NCI-H1092 treated with DMSO at 0.1 percent for 48 hours (cell line): ENCODE results near the gene INTS1.

ENCODE experiments used
- DNase-seq: peaks from one replicate; lab custom pipeline; 2025; lab: John Stamatoyannopoulos, UW

Gene INTS1

DNA sequence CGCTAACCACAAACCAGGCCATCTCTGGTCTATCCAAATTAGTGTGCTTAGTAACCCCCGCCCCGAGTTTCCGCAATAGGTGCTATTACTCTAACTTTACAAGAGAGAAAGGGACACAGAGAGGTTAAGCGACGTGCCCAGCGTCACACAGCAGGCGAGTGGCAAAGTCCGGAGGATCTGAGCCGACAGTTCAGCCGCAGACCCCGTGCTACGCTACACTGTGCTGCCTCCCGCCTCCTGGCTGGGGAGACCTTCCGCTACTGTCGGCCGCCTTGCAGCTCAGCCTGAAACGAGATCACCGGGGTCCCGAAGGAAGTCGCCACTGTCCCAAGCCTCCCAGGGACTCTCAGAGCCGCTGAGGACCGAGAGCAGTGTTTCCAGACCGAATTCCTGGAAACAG is 799 bp downstream of the INTS1 start:
- no peak for DNase-seq

- DNase-seq, result no peak
Measured at GRCh38 chr7:1502845-1503244, 1.3 kb downstream of the INTS1 start.

DNA sequence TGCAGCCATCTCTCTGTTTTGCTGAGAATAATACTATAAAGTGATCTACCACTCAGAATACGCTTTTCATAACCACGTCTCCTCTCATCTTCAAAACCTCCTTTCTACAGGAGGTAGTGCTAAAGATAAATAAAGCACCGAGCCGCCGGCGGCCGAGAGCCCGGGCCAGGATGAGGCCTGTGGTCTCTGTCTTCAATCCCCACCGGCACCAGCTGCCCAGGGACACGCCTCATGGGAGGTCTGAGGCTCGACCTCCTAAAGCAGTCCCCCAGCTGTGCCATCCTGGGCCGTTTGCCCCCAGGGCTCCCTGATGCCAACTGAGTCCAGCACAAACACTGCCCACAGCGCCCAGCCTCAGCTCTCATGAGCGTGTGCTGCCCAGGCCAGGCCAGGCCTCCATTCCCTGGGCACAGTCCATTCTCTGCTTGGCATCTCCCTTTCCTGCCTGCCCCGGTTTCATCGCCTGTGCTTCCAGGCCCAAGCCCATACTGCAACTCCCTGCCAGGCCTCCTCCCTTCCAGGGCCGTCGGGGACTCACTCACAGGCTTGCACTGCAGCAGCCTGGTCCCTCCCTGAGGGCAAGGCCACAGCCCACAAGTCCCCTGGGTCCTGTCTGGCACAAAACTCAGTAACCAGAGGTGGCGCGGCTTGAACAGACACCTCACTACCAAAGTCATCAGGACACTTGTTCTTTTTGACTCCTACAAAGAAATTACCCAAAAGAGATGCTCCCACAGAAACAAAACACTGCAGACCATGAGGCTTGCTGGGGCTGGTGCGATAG is 2.5 kb downstream of the INTS1 start:
- DNase-seq, result no peak

DNA sequence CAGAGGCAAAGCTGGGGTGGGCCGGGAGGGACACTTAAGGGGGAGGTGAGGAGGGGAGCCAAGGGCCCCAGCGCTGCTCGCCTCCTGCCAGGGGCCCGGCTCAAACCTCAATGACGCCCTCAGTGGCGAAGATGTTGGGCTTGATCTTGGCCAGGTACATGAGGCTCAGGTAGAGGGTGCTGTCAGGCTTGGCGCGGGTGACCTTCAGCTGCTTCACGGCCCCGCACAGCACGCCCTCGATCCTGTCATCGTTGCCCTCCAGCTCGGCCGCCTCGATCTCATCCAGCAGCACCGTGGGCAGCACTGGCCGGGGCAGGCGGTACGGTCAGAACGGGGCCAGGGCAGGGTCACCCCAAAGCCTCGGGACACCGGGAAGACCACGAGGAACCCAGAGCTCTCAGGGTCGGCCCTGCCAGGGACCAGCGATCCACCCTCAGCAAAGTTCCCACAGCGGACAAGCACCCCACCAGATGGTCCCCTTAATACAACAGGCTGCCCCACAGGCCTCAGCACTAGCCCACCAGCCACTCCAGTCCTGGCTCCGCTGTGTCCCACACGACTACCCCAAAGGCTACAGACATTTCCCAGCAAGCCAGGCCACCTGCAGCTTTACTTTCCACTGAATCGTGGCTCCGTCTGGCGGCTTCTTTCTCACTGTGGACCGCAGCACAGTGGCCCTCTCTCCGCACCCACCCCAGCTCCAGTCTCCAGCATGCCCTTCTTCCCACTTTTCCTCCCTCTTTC is 4.0 kb downstream of the INTS1 start:
- DNase-seq, result no peak

- no peak for DNase-seq
Measured at GRCh38 chr7:1499367-1500029, 4.7 kb downstream of the INTS1 start.

DNA sequence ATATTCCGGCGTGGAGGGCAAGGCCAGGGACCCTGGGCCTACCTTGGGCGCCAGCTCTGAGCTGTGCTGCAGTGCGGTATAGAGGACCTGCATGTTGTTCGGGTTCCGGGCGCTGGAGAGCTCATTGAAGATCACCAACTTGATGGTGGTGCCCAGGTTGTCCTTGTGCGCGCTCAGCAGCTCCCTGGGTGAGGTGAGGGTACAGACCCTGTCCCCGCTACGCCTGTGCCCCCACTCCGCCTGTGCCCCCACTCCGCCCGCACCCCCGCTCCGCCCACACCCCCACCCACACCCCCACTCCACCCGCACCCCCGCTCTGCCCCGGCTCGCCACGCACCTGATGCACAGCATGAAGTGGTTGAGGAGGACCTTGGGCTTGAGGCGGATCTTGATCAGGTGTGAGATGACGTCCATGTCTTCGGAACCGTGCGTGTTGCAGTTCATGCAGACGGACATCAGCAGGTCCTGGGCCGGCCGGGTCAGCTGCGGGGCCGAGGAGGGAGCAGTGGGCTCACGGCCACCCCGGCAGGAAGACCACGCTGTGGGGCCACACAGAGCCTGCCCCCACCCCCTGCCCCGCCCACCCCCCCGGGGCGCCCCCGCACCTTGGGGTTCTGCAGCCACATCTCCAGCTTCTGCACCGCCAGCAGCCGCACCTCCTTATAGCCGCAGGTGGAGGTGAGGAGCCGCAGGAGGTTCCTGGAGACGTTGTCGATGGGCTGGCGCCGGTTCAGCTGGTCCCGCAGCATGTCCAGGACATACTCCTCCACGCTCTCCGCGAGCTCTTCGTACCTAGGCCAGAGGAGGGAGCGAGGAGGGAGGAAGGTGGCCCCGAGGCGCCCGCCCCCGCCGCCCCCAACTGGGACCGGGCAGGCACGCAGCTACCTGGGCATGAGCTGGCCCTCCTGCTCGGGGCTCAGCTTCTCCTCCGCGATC is 5.6 kb downstream of the INTS1 start:
- DNase-seq, result no peak

GRCh38 chr7:1497293-1497927 is 6.8 kb downstream of the INTS1 start:
- no peak for DNase-seq

DNA sequence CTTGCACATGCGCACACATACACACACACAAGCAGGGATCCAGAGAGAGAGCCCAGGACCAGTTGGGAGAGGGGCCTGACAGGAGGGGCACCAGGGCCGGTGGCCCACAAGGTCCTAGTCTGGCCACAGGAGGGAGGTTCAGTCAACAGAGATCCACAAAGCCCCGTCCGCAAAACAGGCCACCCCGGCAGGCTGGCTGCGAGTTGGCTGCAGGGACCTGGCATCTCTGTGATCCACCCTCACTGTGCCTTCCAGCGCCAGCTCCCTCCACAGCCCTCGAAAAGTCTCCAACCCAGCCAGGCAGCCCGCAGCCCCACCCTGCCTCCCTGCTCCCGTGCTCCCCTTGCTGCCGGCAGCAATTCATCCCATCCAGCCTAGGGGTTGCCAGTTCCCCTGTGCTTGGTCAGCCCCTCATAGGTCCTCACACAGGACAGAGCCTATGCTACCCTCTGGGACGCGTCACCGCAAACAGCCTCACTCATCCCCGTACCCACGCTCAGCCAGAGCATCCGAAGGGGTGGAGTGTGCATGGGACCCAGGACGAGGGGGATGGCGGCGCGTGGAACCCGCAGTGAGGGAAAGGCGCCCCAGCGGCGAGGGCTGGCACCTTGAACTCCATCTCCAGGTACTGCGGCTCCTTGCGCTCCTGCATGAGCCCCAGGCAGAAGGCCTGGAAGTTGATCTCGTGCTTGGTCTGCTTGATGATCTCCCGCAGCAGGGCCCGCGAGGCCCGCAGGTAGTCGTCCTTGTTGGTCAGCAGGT is 7.5 kb downstream of the INTS1 start:
- no peak for DNase-seq

DNA sequence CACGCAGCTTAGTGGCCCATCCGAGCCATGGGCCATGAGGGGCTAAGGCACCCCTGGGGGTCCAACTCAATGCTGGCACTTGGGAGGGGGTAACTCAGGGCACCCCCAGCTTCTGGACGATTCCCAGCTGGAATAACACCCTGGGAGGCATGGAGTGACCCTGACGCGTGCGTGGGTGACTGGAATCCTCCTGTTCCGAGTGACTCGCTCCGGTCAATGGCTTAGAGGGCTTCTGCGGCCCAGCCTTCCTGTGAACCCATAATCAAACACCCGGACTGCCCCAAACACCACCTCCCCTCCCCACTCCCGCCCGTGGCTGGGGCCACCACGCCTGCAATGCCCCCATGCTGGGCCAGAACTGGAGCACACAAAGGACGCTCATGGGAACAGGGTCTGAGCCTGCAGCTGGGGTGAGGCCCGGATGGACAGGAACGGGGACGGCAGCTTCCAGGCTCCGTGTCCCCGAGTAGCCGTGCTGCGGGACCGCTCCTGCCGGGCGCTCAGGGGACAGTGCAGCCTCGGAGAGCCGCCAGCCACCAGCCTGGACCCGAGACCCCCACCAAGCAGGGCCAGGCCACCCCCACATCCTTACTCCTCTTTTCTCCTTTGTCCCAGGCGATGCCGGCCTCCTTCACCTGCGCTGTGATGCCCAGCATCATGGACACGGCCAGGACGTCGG is 8.5 kb downstream of the INTS1 start:
- DNase-seq, result no peak

- no peak for DNase-seq
Measured at GRCh38 chr7:1494866-1495563, 9.2 kb downstream of the INTS1 start.

DNA sequence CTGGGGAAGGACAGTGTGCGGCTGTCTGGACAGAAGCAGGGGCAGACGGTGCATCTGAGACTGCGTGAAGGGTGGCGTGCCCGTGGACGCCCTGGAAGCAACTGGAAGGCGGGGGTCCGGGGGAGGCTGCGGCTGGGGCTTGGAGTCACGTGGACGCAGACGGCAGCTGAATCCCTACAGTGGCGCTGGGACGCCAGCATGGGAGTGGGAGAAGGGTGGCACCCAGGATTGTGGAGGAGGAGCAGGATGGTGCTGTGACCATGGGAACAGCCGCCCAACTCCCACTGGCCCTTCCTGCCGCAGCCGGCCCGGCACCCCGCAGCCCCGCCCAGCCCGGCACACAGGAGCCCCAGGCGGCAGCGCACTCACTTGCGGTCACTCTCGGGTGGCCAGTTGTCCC is 9.7 kb downstream of the INTS1 start:
- no peak for DNase-seq

- no peak for DNase-seq
Measured at GRCh38 chr7:1493571-1493970, 10.6 kb downstream of the INTS1 start.

DNA sequence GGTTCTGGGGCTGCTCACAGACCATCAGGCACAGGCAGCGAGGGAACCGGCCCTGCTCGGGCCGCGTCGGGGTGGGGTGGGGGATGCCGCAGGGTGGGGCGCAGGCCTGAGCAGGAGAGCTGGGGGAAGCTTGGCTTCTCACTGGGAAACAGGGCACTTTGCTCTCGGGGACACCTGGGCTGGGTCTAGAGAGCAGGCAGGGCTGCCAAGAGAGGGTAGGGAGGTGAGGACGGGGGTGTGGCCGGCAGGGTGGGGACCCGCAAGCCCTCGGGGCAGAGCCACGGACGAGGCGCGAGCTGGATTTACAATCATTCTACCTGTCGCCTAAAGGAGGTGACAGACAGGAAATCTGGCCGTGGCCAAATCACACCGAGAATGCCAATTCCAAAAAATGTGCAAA is 11.1 kb downstream of the INTS1 start:
- DNase-seq, result no peak

DNA sequence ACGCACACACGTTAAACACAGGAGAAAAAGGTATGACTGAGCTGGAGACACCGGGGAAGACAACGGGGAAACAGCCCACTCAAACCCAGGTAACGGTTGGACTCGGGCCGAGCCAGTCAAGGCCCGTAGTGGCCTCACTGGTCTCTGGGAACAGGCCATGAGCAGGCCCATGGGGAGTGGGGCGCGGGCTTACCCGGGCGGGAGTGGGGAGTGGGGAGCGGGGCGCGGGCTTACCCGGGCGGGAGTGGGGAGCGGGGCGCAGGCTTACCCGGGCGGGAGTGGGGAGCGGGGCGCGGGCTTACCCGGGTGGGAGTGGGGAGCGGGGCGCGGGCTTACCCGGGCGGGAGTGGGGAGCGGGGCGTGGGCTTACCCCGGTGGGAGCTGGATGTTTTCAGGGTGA is 11.5 kb downstream of the INTS1 start:
- DNase-seq, result no peak

DNA sequence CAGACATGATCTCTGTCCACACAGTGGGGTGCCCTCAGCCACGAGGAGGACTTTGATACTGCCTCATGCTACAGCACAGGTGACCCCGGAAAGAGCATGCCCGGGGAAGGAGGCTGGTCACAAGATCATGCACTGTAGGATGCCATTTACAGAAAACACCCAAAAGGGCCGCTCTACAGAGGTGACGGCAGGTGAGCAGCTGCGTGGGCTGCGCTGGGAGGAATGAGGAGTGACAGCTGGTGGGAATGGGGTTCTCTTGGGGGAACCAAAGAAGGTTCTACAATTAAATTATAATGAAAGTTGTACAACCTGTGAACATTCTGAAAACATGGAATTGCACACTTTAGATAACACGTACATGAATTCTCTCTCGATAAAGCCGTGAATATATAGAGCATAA is 12.0 kb downstream of the INTS1 start:
- DNase-seq, result no peak

DNA sequence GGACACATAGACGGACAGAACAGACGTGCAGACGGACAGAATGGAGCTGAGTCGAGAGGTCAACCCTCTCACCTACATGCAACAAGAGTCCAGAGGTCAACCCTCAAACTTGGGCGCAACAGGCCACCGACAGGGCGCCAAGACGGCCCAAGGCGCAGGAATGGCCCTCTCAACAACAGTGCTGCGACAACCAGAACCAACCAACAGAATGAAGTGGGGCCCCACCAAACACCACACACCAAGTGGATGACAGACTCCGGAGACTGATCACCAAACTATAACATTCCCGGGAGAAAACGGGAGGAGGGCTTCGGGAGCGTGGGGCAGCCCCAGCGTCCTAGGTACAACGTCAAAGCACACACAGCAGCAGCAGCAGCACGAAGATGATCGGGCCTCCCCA is 13.4 kb downstream of the INTS1 start:
- DNase-seq, result no peak

GRCh38 chr7:1489336-1489735 is 14.9 kb downstream of the INTS1 start:
- no peak for DNase-seq

GRCh38 chr7:1488016-1488415 is 16.2 kb downstream of the INTS1 start:
- no peak for DNase-seq

- no peak for DNase-seq
Measured at GRCh38 chr7:1487466-1487865, 16.7 kb downstream of the INTS1 start.

- DNase-seq, result no peak
Measured at GRCh38 chr7:1486571-1486970, 17.6 kb downstream of the INTS1 start.
